GM18526 (cell line): ENCODE data around the gene PNLIPRP2.

Experiments
- POLR2A ChIP-seq: IDR thresholded peaks from 3 replicates; pipeline ENCODE4 v1.6.1; 2011; ENCODE audit not compliant: insufficient read length; ENCODE audit errors: extremely low read depth

PNLIPRP2 gene

DNA sequence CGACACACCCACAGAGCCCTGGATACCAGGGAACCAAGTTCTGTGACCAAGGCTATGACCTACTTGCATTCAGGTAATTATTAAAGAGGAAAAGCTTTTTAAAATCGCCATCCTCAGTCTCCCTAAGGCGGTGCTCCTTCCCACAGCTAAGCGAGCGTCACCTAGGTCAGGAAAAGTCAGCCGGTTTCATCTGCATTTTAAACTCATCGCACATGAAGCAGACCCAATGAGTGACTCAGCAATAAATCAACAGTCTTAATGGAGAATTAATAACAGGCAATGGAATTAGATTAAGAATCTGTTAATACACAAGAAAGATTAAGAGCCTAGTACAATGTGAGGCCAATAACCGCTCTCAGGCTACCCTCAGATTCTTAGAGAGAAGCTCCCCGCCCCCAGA, 62.4 kb downstream of the PNLIPRP2 start:
- TF ChIP-seq POLR2A: no peak

DNA sequence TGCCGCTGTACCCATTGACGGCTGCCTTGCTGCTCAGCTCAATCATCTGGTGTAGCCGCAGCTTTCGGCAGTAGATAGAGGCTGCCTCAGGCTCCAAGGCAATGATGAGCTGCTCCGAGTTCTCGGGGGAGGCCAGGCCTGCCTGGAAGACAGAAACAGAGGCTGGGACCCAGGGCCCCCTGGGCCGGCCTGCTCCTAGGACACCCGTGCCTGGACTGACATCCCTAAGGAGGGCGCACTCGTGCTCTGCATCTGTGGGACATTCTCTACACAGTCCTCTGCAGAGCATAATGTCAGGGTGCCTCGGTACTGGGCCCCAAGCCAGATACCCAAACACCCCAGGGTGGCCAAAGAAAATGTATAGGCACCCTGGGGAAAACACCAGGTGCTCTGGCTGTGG, 63.1 kb downstream of the PNLIPRP2 start:
- no peak for TF ChIP-seq POLR2A

- no peak for TF ChIP-seq POLR2A
These were observed 64.0 kb downstream of the PNLIPRP2 start for GRCh38 chr10:116684781-116685180.

GRCh38 chr10:116685807-116686206, 65.1 kb downstream of the PNLIPRP2 start:
- TF ChIP-seq POLR2A: no peak

DNA sequence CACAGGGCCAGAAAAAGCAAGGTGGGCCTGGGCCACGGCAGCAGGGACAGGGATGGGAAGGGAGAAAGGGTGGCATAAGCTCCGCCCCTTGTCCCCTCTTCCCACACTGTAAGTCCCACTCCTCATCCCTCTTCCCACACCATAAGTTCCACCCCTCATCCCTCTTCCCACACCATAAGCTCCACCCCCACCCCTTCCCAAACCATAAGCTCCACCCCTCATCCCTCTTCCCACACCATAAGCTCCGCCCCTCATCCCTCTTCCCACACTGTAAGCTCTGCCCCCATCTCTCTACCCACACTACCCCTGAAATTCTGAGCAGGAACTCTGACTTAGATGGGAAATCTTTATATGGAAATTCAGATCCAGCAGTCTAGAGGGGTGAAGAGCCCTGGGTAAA, 65.9 kb downstream of the PNLIPRP2 start:
- TF ChIP-seq POLR2A: no peak

DNA sequence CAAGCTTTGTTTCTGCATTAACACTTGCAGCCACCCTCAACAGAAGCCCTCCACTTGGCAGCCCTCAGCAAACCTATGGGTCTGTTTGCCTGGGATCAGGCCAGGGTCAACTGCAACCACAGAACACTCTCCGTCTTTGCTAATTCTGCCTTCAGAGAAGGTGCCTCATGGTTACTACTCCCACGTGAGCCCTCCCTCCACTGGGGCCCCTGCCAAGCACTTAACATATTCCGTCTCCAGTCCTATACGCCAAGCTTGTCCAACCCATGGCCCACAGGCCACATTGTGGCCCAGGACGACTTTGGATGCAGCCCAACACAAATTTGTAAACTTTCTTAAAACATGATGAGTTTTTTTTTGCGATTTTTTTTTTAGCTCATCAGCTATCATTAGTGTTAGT, 66.9 kb downstream of the PNLIPRP2 start:
- no peak for TF ChIP-seq POLR2A

- no peak for TF ChIP-seq POLR2A
These were observed 67.5 kb downstream of the PNLIPRP2 start for GRCh38 chr10:116688241-116688711.

DNA sequence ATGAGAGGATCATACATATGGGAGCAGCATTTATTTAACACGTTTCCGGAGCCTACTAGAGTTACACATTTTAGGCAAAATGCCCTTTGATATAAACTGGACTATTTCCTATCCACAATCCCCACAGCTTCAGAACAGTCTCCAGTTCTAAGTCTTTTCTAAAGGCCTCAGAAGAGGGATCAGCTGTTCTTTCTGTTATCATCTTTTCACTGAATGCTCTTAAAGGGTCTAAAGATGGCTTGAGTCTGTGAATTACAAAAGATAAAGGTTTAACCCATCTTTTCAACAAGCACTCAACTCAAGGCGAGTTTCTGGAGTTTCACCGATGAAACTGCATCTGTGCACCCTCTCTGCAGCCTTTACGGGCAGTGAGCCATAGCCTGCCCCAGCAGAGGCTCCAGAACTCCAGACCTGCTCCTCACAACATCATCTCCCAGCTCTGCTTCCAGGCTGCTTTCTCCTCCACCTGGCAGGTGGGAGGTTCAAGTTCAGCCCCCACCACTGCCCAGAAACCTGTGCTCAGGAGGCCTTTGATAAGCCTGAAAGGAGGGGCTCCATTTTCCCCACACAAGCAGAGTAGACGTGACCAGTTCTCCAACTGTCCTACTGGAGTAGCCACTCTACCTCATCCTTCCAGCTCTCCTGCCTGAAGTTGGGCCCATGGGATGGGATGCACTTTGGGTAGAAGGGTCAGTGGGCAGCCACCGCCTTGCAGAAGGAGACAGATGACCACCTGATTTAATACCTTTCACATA, 68.2 kb downstream of the PNLIPRP2 start:
- TF ChIP-seq POLR2A: no peak

GRCh38 chr10:116689744-116690143, 69.0 kb downstream of the PNLIPRP2 start:
- no peak for TF ChIP-seq POLR2A

DNA sequence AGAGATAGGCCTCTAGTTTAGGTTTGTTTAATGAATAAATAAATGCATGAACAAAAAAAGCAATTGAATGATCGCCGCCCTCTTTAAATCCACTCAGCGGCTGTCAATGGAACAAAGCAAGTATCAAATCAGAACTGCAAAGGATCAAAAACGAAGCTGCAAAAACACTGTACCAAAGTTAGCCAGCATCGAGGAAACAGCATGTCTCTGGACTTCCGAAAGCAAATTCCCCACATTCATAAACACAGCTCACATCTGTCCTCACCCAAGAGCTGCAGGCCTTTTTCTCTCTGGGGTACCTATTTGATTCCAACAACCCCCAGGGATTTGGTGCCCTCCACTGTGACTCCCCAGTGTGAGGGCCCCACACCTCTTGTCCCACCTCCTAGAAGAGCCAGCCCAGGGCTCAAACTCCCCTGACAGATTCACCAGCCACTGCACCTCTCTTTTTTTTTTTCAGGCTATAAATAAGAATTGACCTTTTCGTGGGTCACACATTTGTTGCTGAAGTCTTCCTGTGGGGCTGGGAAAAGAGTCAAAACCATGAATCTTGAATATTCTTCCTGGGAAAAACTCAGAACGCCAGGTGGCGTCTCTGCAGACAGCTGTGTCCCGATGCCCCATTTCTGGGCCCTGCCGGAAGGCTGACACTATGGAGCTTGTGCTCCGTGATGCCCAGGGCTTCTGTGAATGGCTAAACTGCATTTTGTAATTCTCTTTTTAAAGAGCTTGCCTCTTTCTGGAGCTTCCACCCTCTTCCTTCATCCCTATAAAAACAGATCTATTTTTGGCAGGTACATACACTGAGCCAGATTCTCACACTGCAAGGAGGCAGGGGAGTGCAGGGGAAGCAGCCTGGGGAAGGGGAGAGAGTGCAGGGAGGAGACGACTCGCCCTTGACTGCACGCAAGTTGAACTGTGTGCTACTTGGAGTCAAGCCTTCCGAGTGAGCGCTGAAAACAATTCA, 69.9 kb downstream of the PNLIPRP2 start:
- no peak for TF ChIP-seq POLR2A

DNA sequence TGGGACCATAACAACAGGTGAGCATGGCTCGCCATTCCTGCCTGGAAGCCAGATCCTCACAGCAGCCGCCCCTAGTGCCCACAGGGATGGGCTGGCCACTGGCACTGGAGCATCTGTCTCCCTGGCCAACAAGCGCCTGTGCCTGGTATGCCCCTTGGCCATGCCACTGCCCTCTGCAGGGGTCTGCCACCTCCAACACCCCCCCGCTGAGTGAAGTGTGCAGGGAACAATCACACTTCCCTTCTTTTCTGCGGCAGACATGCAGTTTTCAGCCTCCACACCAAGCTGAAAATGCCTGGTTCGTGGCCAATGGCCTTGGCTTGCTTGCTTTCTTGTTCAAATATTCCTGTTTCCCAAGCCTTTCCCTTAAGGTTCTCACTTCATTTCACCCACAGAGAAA, 70.9 kb downstream of the PNLIPRP2 start:
- no peak for TF ChIP-seq POLR2A

DNA sequence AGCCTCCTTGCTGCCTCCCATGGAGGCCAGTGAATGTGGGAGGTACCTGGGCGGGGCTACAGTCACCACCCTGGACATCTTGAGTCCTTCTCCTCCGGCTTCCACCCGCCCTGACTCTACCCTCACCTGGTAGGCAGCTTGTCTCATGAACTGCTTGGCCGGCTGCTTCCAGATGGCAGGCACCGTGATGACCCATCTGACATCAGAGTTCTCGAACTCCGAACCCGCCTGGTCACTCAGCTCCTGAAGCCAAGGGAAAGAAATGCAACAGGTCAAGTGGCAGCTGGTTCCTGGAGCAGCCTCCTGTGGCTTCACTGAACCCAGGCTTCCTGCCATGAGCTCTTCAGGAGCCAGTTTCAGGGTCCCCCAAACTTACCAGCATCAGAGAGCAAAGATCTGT, 71.5 kb downstream of the PNLIPRP2 start:
- TF ChIP-seq POLR2A: no peak

GRCh38 chr10:116694243-116694926, 73.6 kb downstream of the PNLIPRP2 start:
- TF ChIP-seq POLR2A: no peak
